A549 (cell line): ENCODE data around the gene FOXP3.

Experiments
- BCL3 ChIP-seq: fragments of >200 bp; sonication (Bioruptor Twin); formaldehyde crosslinking; IDR thresholded peaks from 3 replicates; pipeline ENCODE4 v1.6.1; 2016
- ESRRA ChIP-seq: fragments of 150-350 bp; IDR thresholded peaks from 2 replicates; pipeline ENCODE4 v1.6.1; 2014; ENCODE audit warnings: mild to moderate bottlenecking, low read length, borderline replicate concordance
- JUNB ChIP-seq: fragments of >200 bp; sonication (Bioruptor Twin); formaldehyde crosslinking; IDR thresholded peaks from 2 replicates; pipeline ENCODE4 v1.6.1; 2016
- RFX5 ChIP-seq: fragments of 450-650 bp; IDR thresholded peaks from 2 replicates; pipeline ENCODE4 v1.7.1; 2014; ENCODE audit warnings: antibody characterized with exemption, mild to moderate bottlenecking, moderate library complexity
- RNF2 ChIP-seq: fragments of 200-600 bp; sonication (generic); IDR thresholded peaks from 2 replicates; pipeline ENCODE4 v1.6.1; 2016; ENCODE audit warnings: low read depth, mild to moderate bottlenecking, antibody characterized with exemption, moderate library complexity, borderline replicate concordance
- ZFP36 ChIP-seq: fragments of 450-650 bp; IDR thresholded peaks from 2 replicates; pipeline ENCODE4 v1.6.1; 2014; ENCODE audit warnings: borderline replicate concordance; ENCODE audit not compliant: partially characterized antibody
- TF ChIP-seq, protein P1 (sequence below): fragments of >200 bp; sonication (Bioruptor Twin); formaldehyde crosslinking; IDR thresholded peaks from 3 replicates; pipeline ENCODE4 v1.5.1; 2016
- TF ChIP-seq, protein P2 (sequence below): fragments of 250-450 bp; sonication (Bioruptor Pico); IDR thresholded peaks from 2 replicates; pipeline ENCODE4 v1.5.0; 2021; ENCODE audit warnings: mild to moderate bottlenecking, moderate library complexity, borderline replicate concordance
- TF ChIP-seq, protein P3 (sequence below): fragments of 200-600 bp; sonication (generic); IDR thresholded peaks from 2 replicates; pipeline ENCODE4 v1.6.1; 2016; ENCODE audit warnings: antibody characterized with exemption, mild to moderate bottlenecking, moderate library complexity
- TF ChIP-seq, protein P4 (sequence below): IDR thresholded peaks from 2 replicates; pipeline ENCODE4 v1.6.1; 2012

- TF ChIP-seq JUNB (no peak), ZFP36 (no peak), RNF2 (no peak), BCL3 (0 out of 3 replicates have a peak, but pooled peaks have one; percentile 62), ESRRA (no peak), RFX5 (peak; percentile 85)
- TF ChIP-seq, protein P1, sequence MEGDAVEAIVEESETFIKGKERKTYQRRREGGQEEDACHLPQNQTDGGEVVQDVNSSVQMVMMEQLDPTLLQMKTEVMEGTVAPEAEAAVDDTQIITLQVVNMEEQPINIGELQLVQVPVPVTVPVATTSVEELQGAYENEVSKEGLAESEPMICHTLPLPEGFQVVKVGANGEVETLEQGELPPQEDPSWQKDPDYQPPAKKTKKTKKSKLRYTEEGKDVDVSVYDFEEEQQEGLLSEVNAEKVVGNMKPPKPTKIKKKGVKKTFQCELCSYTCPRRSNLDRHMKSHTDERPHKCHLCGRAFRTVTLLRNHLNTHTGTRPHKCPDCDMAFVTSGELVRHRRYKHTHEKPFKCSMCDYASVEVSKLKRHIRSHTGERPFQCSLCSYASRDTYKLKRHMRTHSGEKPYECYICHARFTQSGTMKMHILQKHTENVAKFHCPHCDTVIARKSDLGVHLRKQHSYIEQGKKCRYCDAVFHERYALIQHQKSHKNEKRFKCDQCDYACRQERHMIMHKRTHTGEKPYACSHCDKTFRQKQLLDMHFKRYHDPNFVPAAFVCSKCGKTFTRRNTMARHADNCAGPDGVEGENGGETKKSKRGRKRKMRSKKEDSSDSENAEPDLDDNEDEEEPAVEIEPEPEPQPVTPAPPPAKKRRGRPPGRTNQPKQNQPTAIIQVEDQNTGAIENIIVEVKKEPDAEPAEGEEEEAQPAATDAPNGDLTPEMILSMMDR: no peak
- TF ChIP-seq, protein P2, sequence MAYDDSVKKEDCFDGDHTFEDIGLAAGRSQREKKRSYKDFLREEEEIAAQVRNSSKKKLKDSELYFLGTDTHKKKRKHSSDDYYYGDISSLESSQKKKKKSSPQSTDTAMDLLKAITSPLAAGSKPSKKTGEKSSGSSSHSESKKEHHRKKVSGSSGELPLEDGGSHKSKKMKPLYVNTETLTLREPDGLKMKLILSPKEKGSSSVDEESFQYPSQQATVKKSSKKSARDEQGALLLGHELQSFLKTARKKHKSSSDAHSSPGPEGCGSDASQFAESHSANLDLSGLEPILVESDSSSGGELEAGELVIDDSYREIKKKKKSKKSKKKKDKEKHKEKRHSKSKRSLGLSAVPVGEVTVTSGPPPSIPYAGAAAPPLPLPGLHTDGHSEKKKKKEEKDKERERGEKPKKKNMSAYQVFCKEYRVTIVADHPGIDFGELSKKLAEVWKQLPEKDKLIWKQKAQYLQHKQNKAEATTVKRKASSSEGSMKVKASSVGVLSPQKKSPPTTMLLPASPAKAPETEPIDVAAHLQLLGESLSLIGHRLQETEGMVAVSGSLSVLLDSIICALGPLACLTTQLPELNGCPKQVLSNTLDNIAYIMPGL (CRISPR knock-in tag): no peak
- TF ChIP-seq, protein P3, sequence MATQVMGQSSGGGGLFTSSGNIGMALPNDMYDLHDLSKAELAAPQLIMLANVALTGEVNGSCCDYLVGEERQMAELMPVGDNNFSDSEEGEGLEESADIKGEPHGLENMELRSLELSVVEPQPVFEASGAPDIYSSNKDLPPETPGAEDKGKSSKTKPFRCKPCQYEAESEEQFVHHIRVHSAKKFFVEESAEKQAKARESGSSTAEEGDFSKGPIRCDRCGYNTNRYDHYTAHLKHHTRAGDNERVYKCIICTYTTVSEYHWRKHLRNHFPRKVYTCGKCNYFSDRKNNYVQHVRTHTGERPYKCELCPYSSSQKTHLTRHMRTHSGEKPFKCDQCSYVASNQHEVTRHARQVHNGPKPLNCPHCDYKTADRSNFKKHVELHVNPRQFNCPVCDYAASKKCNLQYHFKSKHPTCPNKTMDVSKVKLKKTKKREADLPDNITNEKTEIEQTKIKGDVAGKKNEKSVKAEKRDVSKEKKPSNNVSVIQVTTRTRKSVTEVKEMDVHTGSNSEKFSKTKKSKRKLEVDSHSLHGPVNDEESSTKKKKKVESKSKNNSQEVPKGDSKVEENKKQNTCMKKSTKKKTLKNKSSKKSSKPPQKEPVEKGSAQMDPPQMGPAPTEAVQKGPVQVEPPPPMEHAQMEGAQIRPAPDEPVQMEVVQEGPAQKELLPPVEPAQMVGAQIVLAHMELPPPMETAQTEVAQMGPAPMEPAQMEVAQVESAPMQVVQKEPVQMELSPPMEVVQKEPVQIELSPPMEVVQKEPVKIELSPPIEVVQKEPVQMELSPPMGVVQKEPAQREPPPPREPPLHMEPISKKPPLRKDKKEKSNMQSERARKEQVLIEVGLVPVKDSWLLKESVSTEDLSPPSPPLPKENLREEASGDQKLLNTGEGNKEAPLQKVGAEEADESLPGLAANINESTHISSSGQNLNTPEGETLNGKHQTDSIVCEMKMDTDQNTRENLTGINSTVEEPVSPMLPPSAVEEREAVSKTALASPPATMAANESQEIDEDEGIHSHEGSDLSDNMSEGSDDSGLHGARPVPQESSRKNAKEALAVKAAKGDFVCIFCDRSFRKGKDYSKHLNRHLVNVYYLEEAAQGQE: no peak
- TF ChIP-seq, protein P4, sequence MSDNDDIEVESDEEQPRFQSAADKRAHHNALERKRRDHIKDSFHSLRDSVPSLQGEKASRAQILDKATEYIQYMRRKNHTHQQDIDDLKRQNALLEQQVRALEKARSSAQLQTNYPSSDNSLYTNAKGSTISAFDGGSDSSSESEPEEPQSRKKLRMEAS: no peak
Measured at GRCh38 chrX:49269010-49269766, 4.7 kb upstream of the FOXP3 start.
